ENCODE data around the gene COL1A2.

- TF ChIP-seq NFE2L2 (conservative IDR thresholded peaks at IDR 0.05; ENCODE audit: low read length): no peak
- TF ChIP-seq SMC3 (IDR thresholded peaks at IDR 0.05): no peak
- TF ChIP-seq CBX2 (IDR thresholded peaks at IDR 0.05; ENCODE audit: borderline replicate concordance, low read depth): no peak
- TF ChIP-seq HDAC2 (IDR thresholded peaks at IDR 0.05): no peak
- TF ChIP-seq RCOR1 (IDR thresholded peaks at IDR 0.05; ENCODE audit: low read depth, low read length): no peak
- no peak for TF ChIP-seq CTCF (IDR thresholded peaks at IDR 0.05)
- TF ChIP-seq CEBPB (IDR thresholded peaks at IDR 0.05): no peak
- no peak for TF ChIP-seq BCL3 (IDR thresholded peaks at IDR 0.05)
- no peak for TF ChIP-seq ELK1 (IDR thresholded peaks at IDR 0.05; ENCODE audit: low read depth, low read length)
- TF ChIP-seq POLR2A (IDR thresholded peaks at IDR 0.05; ENCODE audit: low read length): no peak
- no peak for TF ChIP-seq EHMT2 (IDR thresholded peaks at IDR 0.05; ENCODE audit: low read depth)
- TF ChIP-seq SREBF2 (IDR thresholded peaks at IDR 0.05): no peak
- no peak for TF ChIP-seq ZSCAN20 (CRISPR knock-in tag; IDR thresholded peaks at IDR 0.05)
- no peak for TF ChIP-seq REST (IDR thresholded peaks at IDR 0.05)
Observed at GRCh38 chr7:94466516-94466915, 71.8 kb downstream of the COL1A2 start.

Data from A549 (cell line).